Endothelial cell of umbilical vein (primary cell): Measurements from ENCODE around the gene RYR1. TPM values are rescaled to one million over a fixed set of nuclear protein-coding genes. Genes with fewer than 3 reads are reported as not detected.

Source experiments
- Bru-seq: library from RNA; stranded (reverse); fragments of 400-500 nt; gene quantifications from one replicate; lab custom pipeline; 2021; lab: Mats Ljungman, UMichigan
- BruChase-seq, 2 experiments: library from RNA; stranded (reverse); fragments of 400-500 nt; gene quantifications; one replicate each; lab custom pipeline; 2021; lab: Mats Ljungman, UMichigan
- BruUV-seq: library from RNA; stranded (reverse); fragments of 400-500 nt; replicated peaks from 2 replicates; lab custom pipeline; 2021; lab: Mats Ljungman, UMichigan
- CTCF ChIA-PET: fragments of 300-600, 350-600 bp; sonication (Branson Sonifier 250); formaldehyde crosslinking; loops from one replicate; lab custom pipeline; 2021; ENCODE audit warnings: antibody characterized with exemption, inconsistent platforms; lab: Charles Lee
- POLR2A ChIA-PET: fragments of 300-600, 350-600 bp; sonication (Branson Sonifier 250); formaldehyde crosslinking; loops from one replicate; lab custom pipeline; 2021; ENCODE audit warnings: antibody characterized with exemption, inconsistent platforms; lab: Charles Lee
- DNase-seq: peaks from one replicate; pipeline ENCODE4 v3.0.0-alpha.2; 2011; ENCODE audit warnings: low read depth, low spot score
- FAIRE-seq: peaks from 2 replicates; lab custom pipeline; 2011; peaks lifted over from hg19 to GRCh38; lab: Jason Lieb, UNC
- H2AFZ ChIP-seq: 2 replicates; pipeline ENCODE4 v1.6.0; 2012; ENCODE audit warnings: low read depth, low read length, control low read depth, inconsistent platforms
- H3K27ac ChIP-seq: 2 replicates; pipeline ENCODE4 v1.5.1; 2011; ENCODE audit warnings: low read depth, mild to moderate bottlenecking, control low read depth, low read length, moderate library complexity; ENCODE audit not compliant: insufficient read depth
- H3K27me3 ChIP-seq, 2 experiments: 2 replicates each; pipeline versions ENCODE4 v1.6.0 to v1.6.1; 2011; ENCODE audit warnings: low read length in 2 of 2, mixed read lengths in 1 of 2; ENCODE audit not compliant: control insufficient read depth in 2 of 2, insufficient read depth in 2 of 2
- H3K36me3 ChIP-seq, 2 experiments: 2 replicates in 1 of 2; 3 replicates in 1 of 2; pipeline ENCODE4 v1.5.1; 2011; ENCODE audit warnings: low read length in 2 of 2, mild to moderate bottlenecking in 1 of 2, moderate library complexity in 1 of 2; ENCODE audit not compliant: control insufficient read depth in 2 of 2, insufficient read depth in 2 of 2; ENCODE audit errors: extremely low read depth in 1 of 2
- H3K4me1 ChIP-seq: 3 replicates; pipeline ENCODE4 v1.5.1; 2011; ENCODE audit warnings: mild to moderate bottlenecking, low read length; ENCODE audit not compliant: control insufficient read depth, insufficient read depth; ENCODE audit errors: extremely low read depth
- H3K4me2 ChIP-seq: 2 replicates; pipeline ENCODE4 v1.6.1; 2011; ENCODE audit warnings: low read length, control low read depth, mixed read lengths; ENCODE audit not compliant: insufficient read depth
- H3K4me3 ChIP-seq, 3 experiments: fragments of 200-600 bp in 1 of 3; sonication (generic), shearing (Covaris generic) in 1 of 3; replicated peaks in 1 of 3; 2 replicates each; pipeline ENCODE4 v1.5.1; 2011 to 2016; ENCODE audit warnings: control low read depth in 3 of 3, low read length in 3 of 3, mild to moderate bottlenecking in 2 of 3, inconsistent platforms in 1 of 3, low read depth in 1 of 3, moderate library complexity in 1 of 3; ENCODE audit not compliant: insufficient read depth in 1 of 3
- H3K79me2 ChIP-seq: 2 replicates; pipeline ENCODE4 v1.6.0; 2012; ENCODE audit warnings: low read length, inconsistent platforms; ENCODE audit not compliant: control insufficient read depth, insufficient read depth
- H3K9ac ChIP-seq: replicated peaks from 2 replicates; pipeline ENCODE3; 2011; ENCODE audit warnings: low read length, control low read depth; ENCODE audit not compliant: insufficient read depth; ENCODE audit errors: extremely low read depth
- H3K9me1 ChIP-seq: replicated peaks from 3 replicates; pipeline ENCODE4 v1.6.0; 2011; ENCODE audit warnings: mild to moderate bottlenecking, low read length; ENCODE audit not compliant: control insufficient read depth, insufficient read depth; ENCODE audit errors: extremely low read depth
- H3K9me3 ChIP-seq: replicated peaks from 2 replicates; pipeline ENCODE4 v1.5.1; 2012; ENCODE audit warnings: low read length, inconsistent platforms; ENCODE audit not compliant: control insufficient read depth, insufficient read depth
- H4K20me1 ChIP-seq: replicated peaks from 2 replicates; pipeline ENCODE3; 2011; ENCODE audit warnings: mild to moderate bottlenecking, low read length; ENCODE audit not compliant: control insufficient read depth, insufficient read depth; ENCODE audit errors: extremely low read depth
- CTCF ChIP-seq, 2 donors: IDR thresholded peaks; 1 replicate in 1 of 2; 2 replicates in 1 of 2; pipeline ENCODE4 v1.5.1; 2011; ENCODE audit warnings: low read length in 2 of 2, mild to moderate bottlenecking in 2 of 2, moderate library complexity in 2 of 2, control low read depth in 1 of 2, inconsistent platforms in 1 of 2, low read depth in 1 of 2; ENCODE audit not compliant: insufficient read depth in 1 of 2; ENCODE audit errors: extremely low read depth in 1 of 2
- FOS ChIP-seq: IDR thresholded peaks from 2 replicates; pipeline ENCODE4 v1.6.1; 2011; ENCODE audit warnings: mild to moderate bottlenecking, low read length, moderate library complexity, borderline replicate concordance; ENCODE audit not compliant: insufficient read depth
- GATA2 ChIP-seq: IDR thresholded peaks from 2 replicates; pipeline ENCODE4 v1.7.0; 2011; ENCODE audit warnings: low read depth, mild to moderate bottlenecking, moderate library complexity, mixed read lengths, low read length; ENCODE audit not compliant: insufficient read length, insufficient read depth
- JUN ChIP-seq: IDR thresholded peaks from 2 replicates; pipeline ENCODE4 v1.6.1; 2011; ENCODE audit warnings: borderline replicate concordance, low read depth; ENCODE audit not compliant: insufficient read length, insufficient read depth
- MYC ChIP-seq: IDR thresholded peaks from one replicate; pipeline ENCODE4 v1.6.1; 2011; ENCODE audit warnings: mild to moderate bottlenecking, low read depth, low read length
- POLR2A ChIP-seq: IDR thresholded peaks from 2 replicates; pipeline ENCODE4 v1.6.1; 2012; ENCODE audit warnings: low read depth, mild to moderate bottlenecking, control low read depth, low read length
- POLR2AphosphoS5 ChIP-seq: IDR thresholded peaks from 2 replicates; pipeline ENCODE4 v1.6.1; 2012; ENCODE audit warnings: low read depth, mild to moderate bottlenecking, control low read depth, low read length, moderate library complexity; ENCODE audit not compliant: insufficient read depth
- dilution Hi-C: fragments of 300-500 bp; cut with MboI; formaldehyde crosslinking; loops from one replicate; pipeline ENCODE4 v1.15.0; 2019; ENCODE audit warnings: low sequenced_read_pairs; ENCODE audit not compliant: extremely low pct_ligation_motif_present
- intact Hi-C: fragments of 100-400 bp; cut with micrococcal nuclease; formaldehyde crosslinking; loops from one replicate; pipeline ENCODE4 v1.10.0; 2022
- long read RNA-seq: library from polyadenylated mRNA; stranded (forward); transcript quantifications from one replicate; pipeline ENCODE4 v2.0.0, GENCODE V29; 2021
- polyA minus RNA-seq, 3 experiments: library from RNA; depleted of rRNA, polyadenylated mRNA; stranded (reverse); fragments of >200 nt; gene quantifications; 1 replicate in 1 of 3; 2 replicates in 2 of 3; pipeline ENCODE4 v1.2.3, GENCODE V29; 2011
- polyA plus RNA-seq, 4 experiments: library from polyadenylated mRNA; depleted of rRNA in 3 of 4; stranded (reverse) in 3 of 4; unstranded in 1 of 4; fragments of >200 nt; gene quantifications; 2 replicates each; pipeline versions ENCODE4 v1.2.1 to v1.2.3, GENCODE V29; 2011 to 2012; ENCODE audit warnings: missing spikeins in 1 of 4
- total RNA-seq: library from RNA; stranded (reverse); gene quantifications from 2 replicates; pipeline ENCODE4 v1.2.3, GENCODE V29; 2021
- TF ChIP-seq, protein P1 (sequence below): IDR thresholded peaks from 2 replicates; pipeline ENCODE4 v1.6.1; 2011; ENCODE audit not compliant: insufficient read depth, insufficient read length

RYR1 gene
- total RNA-seq (0.02 TPM in 1 of 2 replicates, not detected in the other), polyA plus RNA-seq (under 0.01 TPM in 1 of 2 replicates, not detected in the other), polyA minus RNA-seq (0.05 and 0.06 TPM in 2 replicates), Bru-seq, nascent RNA (not detected), BruChase-seq, experiment 1, labeled RNA remaining after a 6-hour chase (percentile 4 among the genes with signal in this experiment), BruChase-seq, experiment 2, labeled RNA remaining after a 2-hour chase (percentile 1 among the genes with signal in this experiment)
- under 0.01 and 0.09 TPM in 2 replicates for polyA plus RNA-seq (2011; cell fraction: cytosol; rRNA removed)
- polyA plus RNA-seq (2011; cell fraction: nucleus; rRNA removed): 0.01 and 0.06 TPM in 2 replicates
- 0.01 TPM in 2 replicates for polyA plus RNA-seq (2012)
- not detected for polyA minus RNA-seq (2011; cell fraction: cytosol; rRNA and poly(A)+ RNA removed)
- 0.05 TPM in 1 of 2 replicates, not detected in the other for polyA minus RNA-seq (2011; cell fraction: nucleus; rRNA and poly(A)+ RNA removed)
- long read RNA-seq: 0 reads

GRCh38 chr19:38433268-38433733 is at the start of gene RYR1:
TSS of gene RYR1 (plus strand) at chr19:38433691. CDS start at chr19:38433830, 139 bp downstream.
- Histone ChIP-seq H3K4me2 (no peak within 1 kb of the TSS), H3K4me3 (no peak within 1 kb of the TSS), H3K9ac (no peak within 1 kb of the TSS), H3K79me2 (no peaks in the 10 kb centered on the region), H3K27me3 (peaks cover 4 to 5% of the 10 kb centered on the region in 2 experiments), H4K20me1 (no peaks in the 10 kb centered on the region), H3K36me3 (no peaks in the 10 kb centered on the region), H3K27ac (no peak within 1 kb of the TSS), H2AFZ (no peak within 1 kb of the TSS), H3K9me1 (no peaks in the 10 kb centered on the region), H3K4me1 (no peaks in the 10 kb centered on the region), H3K9me3 (no peaks in the 10 kb centered on the region)
- BruUV-seq: no TSS peak
- POLR2A ChIA-PET: no interaction called here
- no peak for TF ChIP-seq POLR2AphosphoS5
- no peak for TF ChIP-seq MYC
- TF ChIP-seq JUN: no peak
- no peak for TF ChIP-seq CTCF (IDR thresholded peaks at IDR 0.05; ENCODE audit: extremely low read depth in 1 of 2, insufficient read depth in 1 of 2, low read depth in 1 of 2, low read length in 2 of 2)
- no peak for TF ChIP-seq POLR2A
- TF ChIP-seq GATA2: no peak
- no peak for TF ChIP-seq FOS
- TF ChIP-seq, protein P1, sequence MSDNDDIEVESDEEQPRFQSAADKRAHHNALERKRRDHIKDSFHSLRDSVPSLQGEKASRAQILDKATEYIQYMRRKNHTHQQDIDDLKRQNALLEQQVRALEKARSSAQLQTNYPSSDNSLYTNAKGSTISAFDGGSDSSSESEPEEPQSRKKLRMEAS: no peak
- CTCF ChIA-PET: no interaction called here
- intact Hi-C loops: no loop called here
- no peak for FAIRE-seq
- DNase-seq: no peak
- dilution Hi-C loops: no loop called here
